ENCODE measurements around the gene RHCG.

Gene RHCG

DNA sequence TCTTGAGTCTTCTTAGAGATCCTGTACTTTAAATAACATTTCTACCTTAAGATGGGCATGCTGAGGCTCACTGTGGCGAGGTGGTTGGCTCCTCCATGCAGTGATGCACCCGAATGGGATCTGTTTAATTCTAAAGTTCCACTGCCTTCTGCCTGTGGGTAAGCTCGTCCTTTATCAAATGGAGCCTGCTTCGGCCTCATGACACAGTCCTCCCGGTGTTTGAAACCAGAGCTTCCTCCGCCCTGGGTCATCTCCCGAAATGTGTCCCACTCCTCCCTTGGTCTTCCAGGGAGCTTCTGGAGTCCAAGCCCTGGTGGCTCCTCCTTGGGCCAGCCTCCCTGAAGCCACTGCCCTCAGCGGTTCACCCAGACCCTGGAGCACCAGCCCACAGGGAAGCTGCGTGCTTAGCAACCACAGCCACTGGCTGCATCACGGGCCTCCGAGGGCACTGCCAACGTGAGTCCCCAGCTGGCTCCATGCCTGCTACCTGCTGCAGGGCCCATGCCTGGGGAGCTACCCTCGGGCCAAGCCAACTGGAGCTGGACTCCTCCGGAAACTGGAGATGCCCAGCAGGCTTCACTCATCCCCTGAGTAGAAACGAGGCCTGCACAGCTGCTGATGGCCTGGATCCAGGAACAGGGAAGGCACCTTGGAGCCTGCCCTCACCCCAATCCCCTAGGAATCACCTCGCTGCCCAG is 3.3 kb downstream of the RHCG start:
- Mint-ChIP-seq H3K27ac (no peak overlapping the region), H3K9me3 (no peaks in the 10 kb centered on the region)

GRCh38 chr15:89492111-89492641 is 4.2 kb downstream of the RHCG start:
- Mint-ChIP-seq H3K4me1 (peaks cover 12% of the 10 kb centered on the region), H3K9me3 (no peaks in the 10 kb centered on the region)

More for the DNA sequence above, 3.3 kb downstream of the RHCG start:
- Mint-ChIP-seq H3K4me1 (peaks cover 9% of the 10 kb centered on the region), H3K4me3 (no peak overlapping the region), H3K36me3 (no peaks in the 10 kb centered on the region), H3K27me3 (peaks cover 31% of the 10 kb centered on the region)

GRCh38 chr15:89490814-89491315 is 5.5 kb downstream of the RHCG start:
- no peaks in the 10 kb centered on the region for H3K36me3 Mint-ChIP-seq
- no peak overlapping the region for H3K4me3 Mint-ChIP-seq
- no peak overlapping the region for H3K27ac Mint-ChIP-seq
- H3K9me3 Mint-ChIP-seq, result no peaks in the 10 kb centered on the region
- H3K4me1 Mint-ChIP-seq, result peaks cover 17% of the 10 kb centered on the region
- H3K27me3 Mint-ChIP-seq, result peaks cover 35% of the 10 kb centered on the region

More at GRCh38 chr15:89492111-89492641, 4.2 kb downstream of the RHCG start:
- Mint-ChIP-seq H3K4me3 (no peak overlapping the region), H3K36me3 (no peaks in the 10 kb centered on the region), H3K27ac (no peak overlapping the region), H3K27me3 (peaks cover 36% of the 10 kb centered on the region)

DNA sequence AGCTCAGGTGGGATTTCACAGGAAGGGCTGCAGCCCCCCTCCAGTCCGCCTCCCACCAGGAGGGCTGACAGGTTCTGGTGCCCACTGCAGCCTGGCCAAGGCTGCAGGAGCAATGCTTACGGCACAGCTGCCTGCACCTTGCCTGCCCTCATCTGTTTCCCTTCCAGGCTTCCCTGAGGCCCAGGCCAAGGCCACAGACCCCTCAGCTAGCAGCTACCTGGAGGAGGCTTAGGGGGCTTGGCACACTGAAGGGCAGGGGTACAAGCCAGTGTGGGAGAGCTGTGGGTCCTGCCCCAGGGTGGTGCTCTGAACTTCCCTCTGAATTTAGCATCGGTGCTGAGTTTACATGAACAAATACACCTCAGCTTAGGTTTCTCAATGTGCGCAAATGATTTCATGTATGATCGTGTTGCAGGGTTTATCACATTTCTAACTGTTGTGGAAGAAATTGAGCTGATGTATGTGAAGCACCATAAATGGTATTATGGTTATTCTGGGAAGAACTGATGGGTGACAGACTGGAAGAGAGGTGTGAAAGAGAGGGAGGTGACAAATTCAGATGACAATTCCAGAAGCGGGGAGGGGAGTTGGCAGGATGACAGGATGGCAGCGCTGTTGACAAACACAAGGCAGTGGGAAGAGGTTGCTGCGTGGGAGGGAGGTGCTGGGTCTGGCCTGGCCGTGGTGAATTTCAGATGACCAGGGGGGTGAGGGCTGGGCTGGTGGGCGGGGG is 6.1 kb downstream of the RHCG start:
- Mint-ChIP-seq H3K27me3 (peaks cover 35% of the 10 kb centered on the region), H3K4me3 (no peak overlapping the region), H3K4me1 (peaks cover 16% of the 10 kb centered on the region), H3K9me3 (no peaks in the 10 kb centered on the region), H3K27ac (no peak overlapping the region), H3K36me3 (no peaks in the 10 kb centered on the region)

GRCh38 chr15:89489376-89489775 is 7.0 kb downstream of the RHCG start:
- Mint-ChIP-seq H3K27ac (no peak overlapping the region), H3K36me3 (no peaks in the 10 kb centered on the region), H3K4me1 (peaks cover 16% of the 10 kb centered on the region), H3K27me3 (peaks cover 32% of the 10 kb centered on the region), H3K4me3 (no peak overlapping the region), H3K9me3 (no peaks in the 10 kb centered on the region)

- H3K4me1 Mint-ChIP-seq, result peaks cover 16% of the 10 kb centered on the region
- no peak overlapping the region for H3K27ac Mint-ChIP-seq
- no peak overlapping the region for H3K4me3 Mint-ChIP-seq
- H3K27me3 Mint-ChIP-seq, result peaks cover 31% of the 10 kb centered on the region
- no peaks in the 10 kb centered on the region for H3K9me3 Mint-ChIP-seq
- H3K36me3 Mint-ChIP-seq, result no peaks in the 10 kb centered on the region
These were observed 8.6 kb downstream of the RHCG start for GRCh38 chr15:89487791-89488190.

DNA sequence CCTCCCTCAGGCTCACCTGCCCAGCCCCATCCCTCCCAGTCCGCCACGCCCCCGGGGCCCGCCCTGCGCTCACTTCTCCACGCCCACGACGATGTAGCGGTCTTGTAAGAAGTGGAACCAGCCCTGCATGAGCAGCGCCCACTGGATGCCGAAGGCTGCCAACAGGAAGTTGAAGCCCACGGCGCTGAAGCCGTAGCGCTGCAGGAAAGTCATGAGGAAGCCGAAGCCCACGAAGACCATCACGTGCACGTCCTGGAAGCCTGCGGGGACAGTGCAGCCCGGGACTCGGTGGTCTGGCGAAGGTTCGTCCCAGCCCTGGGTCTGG is 9.7 kb downstream of the RHCG start:
- H3K4me1 Mint-ChIP-seq, result peaks cover 16% of the 10 kb centered on the region
- no peaks in the 10 kb centered on the region for H3K36me3 Mint-ChIP-seq
- H3K4me3 Mint-ChIP-seq, result no peak overlapping the region
- no peaks in the 10 kb centered on the region for H3K9me3 Mint-ChIP-seq
- H3K27ac Mint-ChIP-seq, result no peak overlapping the region
- peaks cover 34% of the 10 kb centered on the region for H3K27me3 Mint-ChIP-seq

- no peaks in the 10 kb centered on the region for H3K9me3 Mint-ChIP-seq
- H3K4me1 Mint-ChIP-seq, result peaks cover 16% of the 10 kb centered on the region
- H3K27me3 Mint-ChIP-seq, result peaks cover 33% of the 10 kb centered on the region
- no peaks in the 10 kb centered on the region for H3K36me3 Mint-ChIP-seq
- H3K27ac Mint-ChIP-seq, result no peak overlapping the region
- H3K4me3 Mint-ChIP-seq, result no peak overlapping the region
These were observed 13.3 kb downstream of the RHCG start for GRCh38 chr15:89483079-89483478.

- H3K4me1 Mint-ChIP-seq, result peaks cover 13% of the 10 kb centered on the region
- no peaks in the 10 kb centered on the region for H3K36me3 Mint-ChIP-seq
- no peak overlapping the region for H3K27ac Mint-ChIP-seq
- no peak overlapping the region for H3K4me3 Mint-ChIP-seq
- H3K27me3 Mint-ChIP-seq, result peaks cover 27% of the 10 kb centered on the region
- no peaks in the 10 kb centered on the region for H3K9me3 Mint-ChIP-seq
These were observed 14.2 kb downstream of the RHCG start for GRCh38 chr15:89482139-89482538.

DNA sequence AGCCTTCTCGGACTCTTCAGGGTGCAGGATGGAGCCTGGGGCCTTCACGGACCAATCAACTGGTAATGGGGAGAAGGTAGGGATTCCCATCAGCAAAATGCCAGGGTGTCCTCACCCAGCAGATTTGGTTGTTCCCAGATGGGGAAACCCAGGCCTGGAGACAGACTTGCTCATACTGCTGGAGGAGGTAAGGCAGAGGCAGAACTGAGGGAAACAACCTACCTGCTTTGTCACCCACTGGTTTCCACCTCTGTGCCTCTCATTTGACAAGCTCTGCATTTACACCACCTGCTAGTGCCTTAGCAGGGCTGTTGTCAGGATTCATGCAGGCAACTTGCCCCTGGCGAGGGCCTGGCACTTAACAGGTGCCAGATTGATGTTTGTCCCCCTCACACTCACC is 15.9 kb downstream of the RHCG start:
- Mint-ChIP-seq H3K4me1 (peaks cover under 1% of the 10 kb centered on the region), H3K4me3 (no peak overlapping the region), H3K9me3 (no peaks in the 10 kb centered on the region), H3K36me3 (no peaks in the 10 kb centered on the region), H3K27ac (no peak overlapping the region), H3K27me3 (peaks cover 19% of the 10 kb centered on the region)

DNA sequence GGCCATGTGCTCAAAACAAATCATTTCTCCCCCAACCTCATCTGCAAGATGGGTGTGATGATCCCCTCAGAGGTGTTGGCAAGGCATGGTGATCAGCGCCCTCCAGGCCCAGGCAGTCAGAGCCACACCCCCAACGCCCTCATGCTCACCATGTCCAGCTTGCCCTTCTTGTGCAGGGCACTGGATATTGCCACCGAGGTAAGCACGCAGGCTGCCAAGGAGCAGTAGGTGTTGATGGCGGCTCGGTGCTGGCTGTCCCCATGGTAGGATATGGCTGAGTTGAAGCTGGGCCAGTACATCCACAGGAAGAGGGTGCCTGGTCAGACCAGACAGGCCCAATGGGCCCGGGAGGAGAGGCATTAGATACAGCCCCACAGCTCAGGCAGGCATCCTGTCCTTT is 17.2 kb downstream of the RHCG start:
- Mint-ChIP-seq H3K27ac (no peak overlapping the region), H3K36me3 (no peaks in the 10 kb centered on the region), H3K4me3 (no peak overlapping the region), H3K9me3 (no peaks in the 10 kb centered on the region), H3K27me3 (peaks cover 19% of the 10 kb centered on the region), H3K4me1 (no peaks in the 10 kb centered on the region)

DNA sequence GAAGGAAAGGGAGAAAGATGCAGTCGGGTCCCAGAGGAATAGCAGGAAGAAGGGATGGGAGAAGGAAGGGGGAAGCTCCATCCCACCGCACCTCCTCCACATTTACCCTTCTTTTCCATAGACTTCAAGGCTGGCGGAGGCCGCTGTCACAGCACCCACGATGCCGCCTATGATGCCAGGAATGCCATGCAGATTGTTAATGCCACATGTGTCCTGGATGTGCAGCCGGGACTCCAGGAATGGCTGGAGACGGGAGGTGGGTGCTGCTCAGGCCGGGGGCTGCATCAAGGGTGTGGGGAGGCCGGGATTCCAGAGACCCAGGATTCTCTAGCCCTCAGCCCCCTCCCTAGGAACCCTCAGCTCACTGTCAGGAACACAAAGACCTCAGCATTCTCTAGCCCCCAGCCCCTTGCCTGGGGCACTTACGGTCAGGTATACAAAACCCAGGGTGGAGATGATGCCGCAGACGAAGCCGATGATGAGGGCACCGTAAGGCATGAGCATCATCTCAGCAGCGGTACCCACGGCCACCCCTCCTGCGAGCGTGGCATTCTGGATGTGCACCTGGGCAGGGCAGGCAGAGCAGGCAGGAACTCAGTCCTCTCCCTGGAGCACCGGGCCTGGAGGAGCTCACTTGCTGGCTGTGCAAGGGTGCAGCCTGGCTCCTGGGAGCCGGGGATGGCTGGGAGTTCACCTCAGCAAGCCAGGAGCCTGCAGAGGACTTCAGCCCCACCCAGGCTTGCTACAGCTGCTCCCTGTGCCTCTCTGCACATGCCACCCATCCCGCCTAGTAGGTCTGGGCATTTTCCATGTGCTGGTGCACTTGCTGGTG is 18.8 kb downstream of the RHCG start:
- Mint-ChIP-seq H3K4me3 (no peak overlapping the region), H3K9me3 (no peaks in the 10 kb centered on the region), H3K36me3 (no peaks in the 10 kb centered on the region), H3K27me3 (peaks cover 14% of the 10 kb centered on the region), H3K4me1 (no peaks in the 10 kb centered on the region), H3K27ac (no peak overlapping the region)

DNA sequence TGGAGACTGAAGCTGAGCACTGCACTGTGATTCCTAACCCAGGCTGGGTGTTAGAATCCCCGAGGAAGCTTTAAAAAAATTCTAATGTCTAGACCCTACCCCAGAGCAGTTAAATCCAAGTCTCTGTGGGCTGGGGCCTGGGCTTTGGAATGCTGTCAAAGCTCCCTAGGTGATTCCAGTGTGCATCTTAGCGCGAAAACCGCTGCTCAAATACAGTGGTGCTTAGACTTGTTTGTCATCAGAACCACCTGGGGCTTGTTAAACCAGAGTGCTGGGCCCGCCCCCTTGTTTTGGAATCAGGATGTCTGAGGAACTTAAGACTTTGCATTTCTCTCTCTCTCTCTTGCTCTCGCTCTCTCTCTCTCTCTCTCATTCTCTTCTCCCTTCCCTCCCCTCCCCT is 20.7 kb downstream of the RHCG start:
- Mint-ChIP-seq H3K4me3 (no peak overlapping the region), H3K27me3 (peaks cover 6% of the 10 kb centered on the region), H3K4me1 (no peaks in the 10 kb centered on the region), H3K27ac (no peak overlapping the region), H3K36me3 (no peaks in the 10 kb centered on the region), H3K9me3 (no peaks in the 10 kb centered on the region)

GRCh38 chr15:89472785-89473256 is 23.6 kb downstream of the RHCG start:
- H3K9me3 Mint-ChIP-seq, result no peaks in the 10 kb centered on the region
- H3K27ac Mint-ChIP-seq, result no peak overlapping the region
- H3K27me3 Mint-ChIP-seq, result peaks cover 19% of the 10 kb centered on the region
- H3K36me3 Mint-ChIP-seq, result no peaks in the 10 kb centered on the region
- H3K4me1 Mint-ChIP-seq, result no peaks in the 10 kb centered on the region
- H3K4me3 Mint-ChIP-seq, result no peak overlapping the region

- Mint-ChIP-seq H3K4me3 (no peak overlapping the region), H3K27me3 (peaks cover 25% of the 10 kb centered on the region)
These were observed 26.8 kb downstream of the RHCG start for GRCh38 chr15:89469426-89470096.

More at GRCh38 chr15:89469426-89470096, 26.8 kb downstream of the RHCG start:
- no peaks in the 10 kb centered on the region for H3K9me3 Mint-ChIP-seq
- no peaks in the 10 kb centered on the region for H3K36me3 Mint-ChIP-seq
- no peak overlapping the region for H3K27ac Mint-ChIP-seq
- H3K4me1 Mint-ChIP-seq, result no peaks in the 10 kb centered on the region
